ENCODE data around the gene XDH.

Gene XDH

DNA sequence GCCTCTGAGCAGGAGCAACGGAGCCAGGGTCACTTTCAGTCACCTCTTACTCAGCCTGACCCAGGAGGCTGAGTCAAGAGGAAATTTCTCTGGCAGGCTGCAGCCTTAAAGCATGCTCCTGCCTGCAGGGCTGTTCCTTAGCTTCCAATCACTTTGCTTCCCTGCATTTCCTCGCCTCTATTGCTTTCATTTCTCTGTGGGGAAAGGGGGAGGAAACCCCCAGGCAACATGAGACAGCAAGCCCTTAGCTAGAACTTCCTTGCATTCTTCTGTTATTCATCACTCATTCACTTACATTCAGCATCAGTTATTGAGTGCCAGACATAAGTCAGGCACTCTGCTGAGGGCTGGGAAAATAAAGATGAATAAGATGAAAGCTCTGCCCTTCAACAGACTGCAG lies 13.0 kb downstream of the XDH start:
- no peak for DNase-seq

- no peak for DNase-seq
Measured at GRCh38 chr2:31398881-31399280, 15.7 kb downstream of the XDH start.

DNA sequence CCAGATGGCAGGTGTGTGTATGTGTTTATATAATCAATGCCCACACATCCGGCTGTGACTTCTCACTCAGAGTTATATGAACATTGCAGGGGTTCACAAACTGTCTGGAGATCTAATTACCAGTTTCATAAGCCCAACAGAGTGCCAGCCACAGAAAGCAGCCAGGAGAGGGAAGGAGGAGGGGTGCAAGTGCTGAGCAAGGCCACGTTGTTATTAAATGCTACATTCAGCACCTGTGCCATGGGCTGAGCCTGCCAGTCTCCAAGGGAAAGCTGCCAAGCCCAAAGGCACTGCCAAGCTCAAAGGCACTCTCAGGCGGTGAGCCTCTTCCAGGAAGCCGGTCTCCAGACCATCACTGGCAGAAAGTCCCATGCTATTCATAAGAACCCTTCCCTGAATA lies 17.4 kb downstream of the XDH start:
- no peak for DNase-seq

GRCh38 chr2:31390324-31390723 lies 24.2 kb downstream of the XDH start:
- DNase-seq, result no peak

- no peak for DNase-seq
Measured at GRCh38 chr2:31388736-31389135, 25.8 kb downstream of the XDH start.

DNA sequence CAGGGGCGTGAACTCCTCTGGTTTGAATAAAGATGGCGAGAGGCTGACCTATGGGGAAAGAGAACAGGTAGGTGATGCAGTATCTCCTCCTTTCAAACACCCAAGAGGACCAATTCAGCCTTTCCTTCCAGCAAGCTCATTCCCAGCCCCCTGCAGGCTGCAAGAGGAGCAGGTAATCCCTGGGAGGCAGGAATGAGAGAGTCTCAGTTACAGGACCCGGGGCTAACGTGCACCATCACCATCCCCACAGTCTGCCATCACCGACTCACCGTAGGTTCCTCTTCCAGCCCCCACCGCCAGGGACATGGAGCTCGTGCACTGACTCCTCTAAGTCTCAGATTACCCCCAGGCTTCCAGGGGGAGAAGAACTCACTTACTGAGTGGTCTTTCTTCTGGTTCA lies 26.7 kb downstream of the XDH start:
- DNase-seq, result no peak

GRCh38 chr2:31386648-31387047 lies 27.9 kb downstream of the XDH start:
- DNase-seq, result no peak

GRCh38 chr2:31386172-31386571 lies 28.4 kb downstream of the XDH start:
- DNase-seq, result no peak

DNA sequence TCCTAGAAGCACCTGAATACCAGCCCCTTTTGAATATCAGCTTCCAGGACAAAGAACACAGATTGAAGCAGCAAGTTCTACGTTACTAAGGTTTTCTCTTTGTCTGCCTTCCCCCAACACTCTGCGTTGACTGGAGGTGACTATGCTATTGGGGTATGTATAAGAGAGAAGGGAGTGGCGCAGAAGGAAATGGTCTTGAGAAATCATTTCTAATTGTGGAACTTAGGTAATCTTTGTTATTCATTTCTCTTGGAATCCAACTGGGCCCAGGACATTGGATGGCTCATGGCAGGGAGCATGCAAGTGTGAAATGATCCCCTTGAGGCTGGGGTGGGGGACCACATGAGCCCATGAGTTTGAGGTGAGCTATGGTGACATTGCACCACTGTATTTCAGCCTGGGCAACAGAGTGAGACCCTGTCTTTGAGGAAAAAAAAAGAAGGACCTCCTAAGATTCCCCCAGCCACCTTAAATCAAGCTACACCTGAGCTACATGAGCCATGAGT lies 29.7 kb downstream of the XDH start:
- DNase-seq, result no peak

GRCh38 chr2:31384351-31384750 lies 30.2 kb downstream of the XDH start:
- no peak for DNase-seq

- no peak for DNase-seq
Measured at GRCh38 chr2:31383471-31384153, 30.9 kb downstream of the XDH start.

DNA sequence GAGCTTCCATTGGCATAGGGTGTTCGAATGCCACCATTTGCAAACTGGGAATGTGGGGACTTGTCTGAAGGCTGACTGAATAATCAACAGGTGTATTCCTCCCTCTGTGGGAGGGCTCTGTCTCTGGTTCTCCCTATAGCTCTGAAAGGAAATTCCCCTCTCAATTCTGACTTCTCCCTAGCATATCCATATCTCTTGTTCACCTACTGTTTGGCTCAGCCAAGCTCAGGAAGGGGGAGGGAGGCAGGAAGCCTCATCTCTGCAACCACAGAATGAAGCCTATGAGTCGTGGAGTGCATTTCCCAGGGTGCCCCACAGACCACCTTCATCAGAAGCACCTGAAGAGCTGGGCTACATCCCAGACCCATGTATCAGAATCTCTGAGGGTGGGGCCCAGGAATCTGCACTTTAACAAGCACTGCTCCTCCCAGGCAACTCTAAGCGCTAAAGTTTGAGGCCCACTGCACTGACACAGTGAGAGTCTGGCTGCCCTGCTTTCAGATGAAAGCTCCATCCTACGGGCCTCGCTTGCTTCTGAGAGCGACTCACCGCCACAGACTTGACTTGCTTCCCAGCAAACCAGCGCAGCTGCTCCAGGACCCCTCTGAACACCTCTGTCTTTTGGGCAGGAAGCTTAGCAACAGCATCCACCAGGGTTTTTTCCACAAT lies 32.0 kb downstream of the XDH start:
- no peak for DNase-seq

- no peak for DNase-seq
Measured at GRCh38 chr2:31381601-31382000, 32.9 kb downstream of the XDH start.

DNA sequence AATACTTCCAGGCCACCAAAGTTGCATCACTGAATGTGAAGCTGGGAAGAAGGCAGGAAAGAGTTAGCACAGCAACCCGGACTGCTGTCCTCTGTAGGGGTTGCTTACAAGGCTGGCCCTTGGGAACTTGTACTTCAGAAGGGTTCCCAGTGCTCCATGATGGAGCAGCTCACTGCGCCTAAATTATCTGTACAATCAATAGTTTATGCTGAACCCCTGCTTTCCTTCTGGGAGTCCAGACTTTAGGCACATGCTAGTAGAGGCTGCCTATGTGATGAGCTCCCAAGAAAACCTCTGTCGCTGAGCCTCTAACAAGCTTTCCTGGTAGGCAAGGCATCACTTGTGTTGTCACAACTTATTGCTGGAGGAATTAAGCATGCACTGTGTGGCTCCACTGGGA lies 34.3 kb downstream of the XDH start:
- no peak for DNase-seq

GRCh38 chr2:31379747-31380146 lies 34.8 kb downstream of the XDH start:
- no peak for DNase-seq

GRCh38 chr2:31378791-31379501 lies 35.6 kb downstream of the XDH start:
- no peak for DNase-seq

DNA sequence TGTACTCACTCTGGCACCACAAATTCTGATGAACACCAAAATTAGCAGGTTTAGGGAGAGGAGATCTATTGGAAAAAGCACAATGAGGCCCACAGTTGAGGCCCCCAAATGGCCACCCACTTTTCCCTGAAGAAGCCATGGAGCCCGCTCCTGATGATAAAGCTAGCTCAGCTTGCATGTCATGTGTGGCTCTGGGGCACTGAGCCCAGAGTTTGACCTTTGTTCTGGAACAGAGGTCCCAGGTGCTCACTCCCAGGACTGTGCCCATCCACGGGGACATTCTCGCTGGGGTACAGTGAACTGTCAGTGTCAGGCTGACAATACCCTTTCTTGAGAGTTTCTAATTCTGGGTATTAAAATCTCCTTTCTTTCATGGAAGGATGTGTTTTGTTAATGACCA lies 36.2 kb downstream of the XDH start:
- DNase-seq, result no peak

- no peak for DNase-seq
Measured at GRCh38 chr2:31373127-31373526, 41.4 kb downstream of the XDH start.

- no peak for DNase-seq
Measured at GRCh38 chr2:31372097-31372496, 42.4 kb downstream of the XDH start.

DNA sequence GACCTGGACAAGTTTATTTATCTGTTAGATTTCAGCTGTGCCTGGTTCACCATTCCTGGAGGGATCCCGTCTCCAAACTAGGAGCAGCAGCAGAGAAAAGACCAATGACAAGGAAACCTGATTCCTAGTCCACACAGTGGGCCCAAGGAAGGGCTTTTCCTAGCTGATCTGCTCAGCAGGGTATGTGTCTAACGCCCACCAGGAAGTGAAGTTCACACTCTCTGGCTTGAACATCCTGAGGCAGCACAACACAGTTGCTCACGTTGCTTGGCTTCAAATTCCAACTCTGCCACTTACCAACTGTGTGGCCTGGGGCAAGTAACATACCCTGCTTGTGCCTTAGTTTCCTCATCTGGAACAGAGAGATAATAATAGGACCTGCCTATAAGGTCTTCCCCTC lies 42.9 kb downstream of the XDH start:
- no peak for DNase-seq

DNA sequence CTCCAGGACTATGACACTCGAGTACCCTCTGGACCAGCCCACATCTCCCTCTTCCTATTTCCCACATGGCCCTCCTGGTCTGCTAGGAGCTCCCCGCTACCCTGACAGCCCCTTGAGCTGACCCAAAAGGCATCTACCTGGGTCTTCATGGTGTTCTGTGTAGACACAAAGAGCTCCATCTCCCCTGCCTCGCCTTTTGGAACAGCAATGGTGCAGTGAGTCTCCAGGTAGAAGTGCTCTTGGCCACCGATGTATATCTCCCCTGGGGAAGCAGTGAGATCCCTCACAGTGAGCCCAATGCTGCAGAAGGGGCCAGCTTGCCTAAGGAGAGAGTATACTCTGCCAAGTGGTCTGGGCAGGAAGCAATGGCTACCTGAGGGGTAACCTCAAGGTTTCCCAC lies 47.8 kb downstream of the XDH start:
- DNase-seq, result no peak

GRCh38 chr2:31365834-31366505 lies 48.6 kb downstream of the XDH start:
- DNase-seq, result no peak

DNA sequence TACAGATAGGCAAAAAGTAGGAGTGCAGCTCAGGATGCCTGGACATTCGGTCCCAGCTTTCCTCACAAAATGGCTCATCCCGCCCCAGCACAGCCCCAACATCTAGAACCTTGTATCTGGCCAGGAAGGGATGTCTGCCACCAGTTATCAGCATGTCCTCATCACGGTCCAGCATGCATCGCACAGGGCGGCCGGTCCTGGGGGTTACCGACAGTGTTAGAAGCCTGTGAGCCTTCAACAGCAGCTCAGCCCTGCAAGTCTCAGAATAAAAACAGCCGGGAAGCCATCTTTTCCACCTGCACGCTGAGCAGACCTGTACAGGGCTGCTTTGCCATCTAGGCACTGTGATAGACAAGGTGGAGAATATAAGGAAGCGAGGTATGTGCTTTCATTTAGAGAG lies 49.2 kb downstream of the XDH start:
- no peak for DNase-seq

Measured in activated T-cell treated with anti-CD3 and anti-CD28 coated beads, Interleukin-2, amount 50 U/mL, for 1 hour (primary cell).